ENCODE data around the gene SLC10A2.

The SLC10A2 gene

GRCh38 chr13:103078158-103078557, 11.9 kb upstream of the SLC10A2 start:
- no peak overlapping the region for H3K4me3 ChIP-seq (ENCODE audit: insufficient read depth, low read length, poor library complexity, severe bottlenecking)
- H2AFZ ChIP-seq (ENCODE audit: low read depth, low read length, severe bottlenecking), result no peak overlapping the region
- no peak overlapping the region for H3K27ac ChIP-seq (ENCODE audit: low read depth, low read length)
- H3K9me3 ChIP-seq (ENCODE audit: insufficient read depth, low read length), result peaks cover 23% of the 10 kb centered on the region; the same call in 1 of the 2 replicates
- no peaks in the 10 kb centered on the region for H3K9me2 ChIP-seq (replicated peaks; ENCODE audit: insufficient read depth, low read length)
- H3K27me3 ChIP-seq (ENCODE audit: low read length), result no peaks in the 10 kb centered on the region
- H3K79me2 ChIP-seq (ENCODE audit: insufficient read depth, low read length), result no peaks in the 10 kb centered on the region
- H4K20me1 ChIP-seq (ENCODE audit: low read depth, low read length), result no peaks in the 10 kb centered on the region
- H3K36me3 ChIP-seq (ENCODE audit: low read length), result peaks cover 2% of the 10 kb centered on the region; the same call in 1 of the 2 replicates
- H3K4me2 ChIP-seq (ENCODE audit: low read depth, low read length, poor library complexity, severe bottlenecking), result no peak overlapping the region
- H3F3A ChIP-seq (ENCODE audit: insufficient read depth), result no peaks in the 10 kb centered on the region
- no peak for TF ChIP-seq CTCF (IDR thresholded peaks at IDR 0.05; ENCODE audit: insufficient read depth, low read length, poor library complexity, severe bottlenecking)
- TF ChIP-seq EZH2phosphoT487 (conservative IDR thresholded peaks at IDR 0.05; ENCODE audit: low read length), result no peak
- H3K9ac ChIP-seq (ENCODE audit: low read length), result no peak overlapping the region

- no peaks in the 10 kb centered on the region for H3K9me2 ChIP-seq (replicated peaks; ENCODE audit: insufficient read depth, low read length)
- H3K4me2 ChIP-seq (ENCODE audit: low read depth, low read length, poor library complexity, severe bottlenecking), result no peak overlapping the region
- no peak overlapping the region for H2AFZ ChIP-seq (ENCODE audit: low read depth, low read length, severe bottlenecking)
- H3K36me3 ChIP-seq (ENCODE audit: low read length), result peaks cover 2% of the 10 kb centered on the region; the same call in 1 of the 2 replicates
- H3K27me3 ChIP-seq (ENCODE audit: low read length), result no peaks in the 10 kb centered on the region
- no peaks in the 10 kb centered on the region for H4K20me1 ChIP-seq (ENCODE audit: low read depth, low read length)
- H3K9ac ChIP-seq (ENCODE audit: low read length), result no peak overlapping the region
- H3K4me3 ChIP-seq (ENCODE audit: insufficient read depth, low read length, poor library complexity, severe bottlenecking), result no peak overlapping the region
- no peak overlapping the region for H3K27ac ChIP-seq (ENCODE audit: low read depth, low read length)
- TF ChIP-seq CTCF (IDR thresholded peaks at IDR 0.05; ENCODE audit: insufficient read depth, low read length, poor library complexity, severe bottlenecking) (no peak), EZH2phosphoT487 (conservative IDR thresholded peaks at IDR 0.05; ENCODE audit: low read length) (no peak)
- H3K9me3 ChIP-seq (ENCODE audit: insufficient read depth, low read length), result peaks cover 17% of the 10 kb centered on the region; the same call in 1 of the 2 replicates
- H3F3A ChIP-seq (ENCODE audit: insufficient read depth), result no peaks in the 10 kb centered on the region
- H3K79me2 ChIP-seq (ENCODE audit: insufficient read depth, low read length), result no peaks in the 10 kb centered on the region
Observed at GRCh38 chr13:103068836-103069235, 2.6 kb upstream of the SLC10A2 start.

GRCh38 chr13:103067751-103068555, 1.7 kb upstream of the SLC10A2 start:
- Histone ChIP-seq H3K4me3 (ENCODE audit: insufficient read depth, low read length, poor library complexity, severe bottlenecking) (no peak overlapping the region), H2AFZ (ENCODE audit: low read depth, low read length, severe bottlenecking) (no peak overlapping the region), H3K27ac (ENCODE audit: low read depth, low read length) (no peak overlapping the region), H3K4me2 (ENCODE audit: low read depth, low read length, poor library complexity, severe bottlenecking) (no peak overlapping the region), H4K20me1 (ENCODE audit: low read depth, low read length) (no peaks in the 10 kb centered on the region), H3K36me3 (ENCODE audit: low read length) (no peaks in the 10 kb centered on the region), H3F3A (ENCODE audit: insufficient read depth) (no peaks in the 10 kb centered on the region), H3K27me3 (ENCODE audit: low read length) (no peaks in the 10 kb centered on the region), H3K9me2 (replicated peaks; ENCODE audit: insufficient read depth, low read length) (no peaks in the 10 kb centered on the region), H3K9me3 (ENCODE audit: insufficient read depth, low read length) (peaks cover 10% of the 10 kb centered on the region; the same call in 1 of the 2 replicates), H3K79me2 (ENCODE audit: insufficient read depth, low read length) (no peaks in the 10 kb centered on the region), H3K9ac (ENCODE audit: low read length) (no peak overlapping the region)
- no peak for TF ChIP-seq CTCF (IDR thresholded peaks at IDR 0.05; ENCODE audit: insufficient read depth, low read length, poor library complexity, severe bottlenecking)
- no peak for TF ChIP-seq EZH2phosphoT487 (conservative IDR thresholded peaks at IDR 0.05; ENCODE audit: low read length)

Measured in SU-DHL-6 (cell line).